Kidney (tissue), 14 donors: Measurements from ENCODE around the gene DNAH5. TPM values are rescaled to one million over a fixed set of nuclear protein-coding genes. Genes with fewer than 3 reads are reported as not detected.

Experiments used
- DNase-seq, 5 donors: peaks; one replicate each; pipeline ENCODE4 v3.0.0-alpha.2; 2013 to 2020
- FAIRE-seq: peaks from 2 replicates; lab custom pipeline; 2012; peaks lifted over from hg19 to GRCh38; lab: Jason Lieb, UNC
- H3K27ac ChIP-seq, 2 donors: one replicate each; pipeline ENCODE4 v1.7.0; 2013; ENCODE audit warnings: low read depth in 2 of 2, low read length in 2 of 2, inconsistent platforms in 1 of 2
- H3K27me3 ChIP-seq: one replicate; pipeline ENCODE4 v1.7.1; 2013; ENCODE audit warnings: low read length, inconsistent platforms; ENCODE audit not compliant: control insufficient read depth, insufficient read depth
- H3K36me3 ChIP-seq, 3 donors: one replicate each; pipeline versions ENCODE4 v1.7.0 to v1.7.1; 2013; ENCODE audit warnings: low read length in 3 of 3, control low read depth in 1 of 3, inconsistent platforms in 1 of 3; ENCODE audit not compliant: insufficient read depth in 3 of 3, control insufficient read depth in 2 of 3
- H3K4me1 ChIP-seq, 3 donors: one replicate each; pipeline versions ENCODE4 v1.7.0 to v1.7.1; 2013; ENCODE audit warnings: low read length in 3 of 3, inconsistent platforms in 1 of 3, low read depth in 1 of 3; ENCODE audit not compliant: control insufficient read depth in 2 of 3, insufficient read depth in 2 of 3
- H3K4me3 ChIP-seq, 3 donors: one replicate each; pipeline versions ENCODE4 v1.7.0 to v1.8.1; 2013; ENCODE audit warnings: low read length in 3 of 3, control low read depth in 1 of 3, inconsistent platforms in 1 of 3
- H3K9ac ChIP-seq, 3 donors: one replicate each; pipeline versions ENCODE4 v1.7.0 to v1.7.1; 2013; ENCODE audit warnings: low read length in 3 of 3, control low read depth in 1 of 3, inconsistent platforms in 1 of 3
- H3K9me3 ChIP-seq, 3 donors: one replicate each; pipeline versions ENCODE4 v1.7.0 to v1.7.1; 2013; ENCODE audit warnings: low read length in 3 of 3, control low read depth in 1 of 3, inconsistent platforms in 1 of 3; ENCODE audit not compliant: control insufficient read depth in 2 of 3, insufficient read depth in 1 of 3
- CTCF ChIP-seq: IDR thresholded peaks from 3 replicates; pipeline ENCODE4 v1.5.1; 2012; ENCODE audit warnings: mild to moderate bottlenecking, moderate library complexity, borderline replicate concordance; ENCODE audit not compliant: insufficient read depth; ENCODE audit errors: extremely low read depth
- intact Hi-C: fragments of 100-400 bp; cut with DNase I; formaldehyde crosslinking; loops from one replicate; pipeline ENCODE4 v1.11.1; 2022
- polyA plus RNA-seq: library from polyadenylated mRNA; stranded (reverse); fragments of 350-450 nt; fragmentation: Illumina TruSeq; extraction: RNeasy Lipid Tissue Mini Kit (QIAGEN cat#74804); gene quantifications from one replicate; pipeline ENCODE4 v1.2.3, GENCODE V29; 2014; ENCODE audit warnings: low read depth, low replicate concordance; ENCODE audit not compliant: insufficient read depth
- total RNA-seq: library from RNA; stranded (reverse); fragmentation: NEBNext Ultra II Directional; extraction: Animal tissue kit (Norgen Biotek cat#: 25700); gene quantifications from one replicate; pipeline ENCODE4 v1.2.1, GENCODE V29; 2021
- donor health status: control.
- donor health status: control.
- donor health status: control.
- donor health status: control.
- donor health status: control.
- donor health status: DM: yes; HTN: yes; CAD: no.
- donor health status: Normal renal cell carcinoma (clear cell type).

The DNAH5 gene
- total and polyA plus RNA-seq, 2 donors from 2014 or later = 0.49 to 16.4 TPM

- no peak for TF ChIP-seq CTCF
- intact Hi-C loops = no loop called here
- no peak for FAIRE-seq
- Histone ChIP-seq H3K9ac (no peak overlapping the region), H3K27me3 (no peaks in the 10 kb centered on the region), H3K9me3 (no peaks in the 10 kb centered on the region), H3K4me3 (no peak overlapping the region), H3K36me3 (no peaks in the 10 kb centered on the region), H3K27ac (no peak overlapping the region), H3K4me1 (no peaks in the 10 kb centered on the region)
- peak in 4 of 5 donors; percentile 41 to 75 (median 71) for DNase-seq
Measured at GRCh38 chr5:13866792-13867191, 77.7 kb downstream of the DNAH5 start.

- intact Hi-C loops = no loop called here
- H3K4me1 ChIP-seq = no peaks in the 10 kb centered on the region
- no peaks in the 10 kb centered on the region for H3K36me3 ChIP-seq
- H3K9ac ChIP-seq = no peak overlapping the region
- no peak overlapping the region for H3K4me3 ChIP-seq
- H3K9me3 ChIP-seq = no peaks in the 10 kb centered on the region
- H3K27me3 ChIP-seq = no peaks in the 10 kb centered on the region
- FAIRE-seq (no peak), DNase-seq (no peak)
- H3K27ac ChIP-seq = no peak overlapping the region
- TF ChIP-seq CTCF = no peak
Measured at GRCh38 chr5:13865312-13865711, 79.2 kb downstream of the DNAH5 start.

GRCh38 chr5:13860146-13860545, 84.3 kb downstream of the DNAH5 start:
- no peak for TF ChIP-seq CTCF
- FAIRE-seq (no peak), DNase-seq (peak in 3 of 5 donors; percentile 14 to 49 (median 43))
- no peaks in the 10 kb centered on the region for H3K27me3 ChIP-seq
- no peak overlapping the region for H3K9ac ChIP-seq
- H3K36me3 ChIP-seq = no peaks in the 10 kb centered on the region
- no peaks in the 10 kb centered on the region for H3K4me1 ChIP-seq
- no peaks in the 10 kb centered on the region for H3K9me3 ChIP-seq
- intact Hi-C loops = no loop called here
- H3K4me3 ChIP-seq = no peak overlapping the region
- H3K27ac ChIP-seq = no peak overlapping the region
